A549 (cell line): Measurements from ENCODE around the gene FRS2. TPM values are rescaled to one million over a fixed set of nuclear protein-coding genes. Genes with fewer than 3 reads are reported as not detected.

Experiments
- ATAC-seq, 2 experiments: fragments of 200-7000 bp in 1 of 2; fragments of >200 bp in 1 of 2; cut with Nextera tagmentation in 1 of 2; cut with Tn5 transposase in 1 of 2; 3 replicates each; pipeline versions ENCODE4 v1.8.0 to v1.9.1; 2018 to 2020; ENCODE audit warnings: mild to moderate bottlenecking in 1 of 2, moderate library complexity in 1 of 2
- CTCF ChIA-PET: fragments of 300-600 bp; sonication (Branson Sonifier 250); formaldehyde crosslinking; extraction: SDS; loops from one replicate; lab custom pipeline; 2021; ENCODE audit warnings: antibody characterized with exemption, inconsistent platforms; lab: Yijun Ruan, JAX
- POLR2A ChIA-PET: fragments of 350-600 bp; formaldehyde crosslinking; extraction: SDS; loops from one replicate; lab custom pipeline; 2021; ENCODE audit warnings: antibody characterized with exemption, inconsistent platforms; lab: Yijun Ruan, JAX
- DNase-seq, 2 experiments: peaks; one replicate each; pipeline versions ENCODE4 v3.0.0 to v3.0.0-alpha.2; 2011 to 2016; ENCODE audit warnings: low read depth in 1 of 2, low spot score in 1 of 2
- FAIRE-seq: peaks from 2 replicates; lab custom pipeline; 2011; peaks lifted over from hg19 to GRCh38; lab: Jason Lieb, UNC
- H3K27ac ChIP-seq, 2 experiments: fragments of >200 bp; sonication (Bioruptor Twin); formaldehyde crosslinking; 3 replicates each; pipeline ENCODE4 v1.5.1; 2016 to 2017
- H3K4me1 ChIP-seq: fragments of >200 bp; sonication (Bioruptor Twin); formaldehyde crosslinking; 3 replicates; pipeline ENCODE4 v1.6.1; 2016
- H3K4me2 ChIP-seq: fragments of >200 bp; sonication (Bioruptor Twin); formaldehyde crosslinking; 3 replicates; pipeline ENCODE4 v1.6.1; 2016
- H3K4me3 ChIP-seq: fragments of >200 bp; sonication (Bioruptor Twin); formaldehyde crosslinking; 3 replicates; pipeline ENCODE4 v1.5.1; 2016
- H3K9me3 ChIP-seq: fragments of >200 bp; sonication (Bioruptor Twin); formaldehyde crosslinking; 3 replicates; pipeline ENCODE4 v1.6.1; 2016
- BHLHE40 ChIP-seq: IDR thresholded peaks from 2 replicates; pipeline ENCODE4 v1.6.1; 2012; ENCODE audit warnings: low read depth, low read length, inconsistent platforms
- CBX2 ChIP-seq: fragments of 200-600 bp; sonication (generic); IDR thresholded peaks from 2 replicates; pipeline ENCODE4 v1.6.1; 2016; ENCODE audit warnings: low read depth, mild to moderate bottlenecking, borderline replicate concordance
- CHD2 ChIP-seq: fragments of 150-350 bp; IDR thresholded peaks from 2 replicates; pipeline ENCODE4 v1.6.1; 2014; ENCODE audit warnings: low read length; ENCODE audit not compliant: partially characterized antibody
- CHD4 ChIP-seq: fragments of 200-600 bp; sonication (generic); IDR thresholded peaks from 2 replicates; pipeline ENCODE4 v1.6.1; 2016; ENCODE audit warnings: antibody characterized with exemption, mild to moderate bottlenecking, borderline replicate concordance
- FOSL2 ChIP-seq, 2 experiments: fragments of 450-650 bp in 1 of 2; fragments of >200 bp in 1 of 2; sonication (Bioruptor Twin) in 1 of 2; formaldehyde crosslinking; IDR thresholded peaks; 2 replicates each; pipeline versions ENCODE4 v1.5.0 to v1.6.1; 2016 to 2020; ENCODE audit warnings: mild to moderate bottlenecking in 1 of 2, moderate library complexity in 1 of 2
- HOXB5 ChIP-seq: fragments of 250-450 bp; sonication (Bioruptor Pico); IDR thresholded peaks from 2 replicates; pipeline ENCODE4 v1.5.0; 2020; ENCODE audit warnings: mild to moderate bottlenecking, moderate library complexity
- JUNB ChIP-seq: fragments of >200 bp; sonication (Bioruptor Twin); formaldehyde crosslinking; IDR thresholded peaks from 2 replicates; pipeline ENCODE4 v1.6.1; 2016
- KDM1A ChIP-seq: fragments of 200-600 bp; sonication (generic); IDR thresholded peaks from 2 replicates; pipeline ENCODE4 v1.6.1; 2016; ENCODE audit warnings: low read depth, mild to moderate bottlenecking
- MAZ ChIP-seq: fragments of 150-350 bp; IDR thresholded peaks from 2 replicates; pipeline ENCODE4 v1.6.1; 2014; ENCODE audit warnings: antibody characterized with exemption, low read depth, low read length, borderline replicate concordance
- MYC ChIP-seq: IDR thresholded peaks from 2 replicates; pipeline ENCODE4 v1.6.1; 2012; ENCODE audit warnings: mild to moderate bottlenecking, inconsistent platforms, low read length, improper control_type of control experiment, borderline replicate concordance
- NFE2L2 ChIP-seq: fragments of 150-350 bp; conservative IDR thresholded peaks from 2 replicates; pipeline ENCODE4 v1.6.1; 2014; ENCODE audit warnings: low read length
- NR3C1 ChIP-seq: fragments of >200 bp; sonication (Bioruptor Twin); formaldehyde crosslinking; IDR thresholded peaks from 3 replicates; pipeline ENCODE4 v1.6.1; 2017
- POLR2A ChIP-seq: IDR thresholded peaks from 2 replicates; pipeline ENCODE4 v1.6.1; 2012; ENCODE audit warnings: mild to moderate bottlenecking, low read length
- POLR2AphosphoS2 ChIP-seq: conservative IDR thresholded peaks from 2 replicates; pipeline ENCODE4 v1.6.1; 2012; ENCODE audit warnings: low read length, improper control_type of control experiment, inconsistent platforms
- RAD21 ChIP-seq, 2 experiments: fragments of >200 bp in 1 of 2; sonication (Bioruptor Twin) in 1 of 2; formaldehyde crosslinking in 1 of 2; IDR thresholded peaks in 1 of 2; conservative IDR thresholded peaks in 1 of 2; 2 replicates in 1 of 2; 3 replicates in 1 of 2; pipeline ENCODE4 v1.6.1; 2012 to 2018; ENCODE audit warnings: inconsistent platforms in 1 of 2
- RNF2 ChIP-seq: fragments of 200-600 bp; sonication (generic); IDR thresholded peaks from 2 replicates; pipeline ENCODE4 v1.6.1; 2016; ENCODE audit warnings: low read depth, mild to moderate bottlenecking, antibody characterized with exemption, moderate library complexity, borderline replicate concordance
- SREBF2 ChIP-seq: fragments of 450-650 bp; IDR thresholded peaks from 2 replicates; pipeline ENCODE4 v1.6.1; 2014; ENCODE audit warnings: mild to moderate bottlenecking, moderate library complexity
- ZFP36 ChIP-seq: fragments of 450-650 bp; IDR thresholded peaks from 2 replicates; pipeline ENCODE4 v1.6.1; 2014; ENCODE audit warnings: borderline replicate concordance; ENCODE audit not compliant: partially characterized antibody
- WGBS: methylation state at CpG from one replicate; pipeline ENCODE4 v1.1.6; 2017; ENCODE audit errors: missing lambda C conversion rate; 5-methylcytosine and 5-hydroxymethylcytosine counted together
- polyA plus RNA-seq, 4 experiments: library from polyadenylated mRNA; depleted of rRNA in 3 of 4; stranded (reverse); fragments of >200 nt; fragmentation: RNase III in 1 of 4; extraction: RNeasy Plus Mini Kit Qiagen cat#74134 plus additional on column Dnase treatment in 1 of 4; gene quantifications; 2 replicates in 3 of 4; 3 replicates in 1 of 4; pipeline ENCODE4 v1.2.3, GENCODE V29; 2011 to 2017
- TF ChIP-seq, protein P1 (sequence below): fragments of 250-450 bp; sonication (Bioruptor Pico); IDR thresholded peaks from 2 replicates; pipeline ENCODE4 v1.5.0; 2020; ENCODE audit warnings: low read depth, mild to moderate bottlenecking, moderate library complexity
- TF ChIP-seq, protein P2 (sequence below): fragments of >200 bp; sonication (Bioruptor Twin); formaldehyde crosslinking; IDR thresholded peaks from 3 replicates; pipeline ENCODE4 v1.5.1; 2016

The FRS2 gene
- polyA plus RNA-seq, 2 of the 4 experiments (the other 2 are of a cell fraction) = 14.9 to 28.6 TPM

DNA sequence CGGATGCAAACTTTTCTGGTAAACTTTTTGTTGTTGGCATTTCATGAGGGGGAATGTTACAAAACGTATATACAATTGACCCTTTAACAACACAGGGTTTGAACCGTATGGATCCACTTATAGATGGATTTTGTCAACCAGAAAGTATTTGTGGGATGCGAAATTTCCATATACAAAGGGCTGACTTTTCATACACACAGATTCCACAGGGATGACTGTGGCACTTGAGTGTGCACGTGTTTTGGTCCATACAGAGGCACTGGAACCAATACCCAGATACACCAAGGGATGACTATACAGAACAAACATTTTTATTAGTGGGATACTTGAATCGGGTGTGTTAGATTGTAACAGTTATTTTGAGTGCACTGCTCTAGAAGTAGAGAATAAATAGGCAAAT lies 85.3 kb downstream of the FRS2 start:
- H3K4me1 ChIP-seq = peaks cover 42% of the 10 kb centered on the region
- no peak for FAIRE-seq
- ChIA-PET POLR2A (no interaction called here), CTCF (interaction anchor here (1.0 to 6.1 kb wide), 5 partner anchors 8 to 85 kb away, joined by 3 to 26 read pairs (median 7); partner anchors contain the start of gene FRS2)
- peak; percentile 77 to 86; a peak in 5 of 6 replicates for ATAC-seq
- H3K4me3 ChIP-seq = no peak overlapping the region
- H3K9me3 ChIP-seq = no peaks in the 10 kb centered on the region
- 30% methylated on average over 6 of the region's 6 CpGs for WGBS
- peak overlapping the region; percentile 46 for H3K4me2 ChIP-seq
- peak overlapping the region; percentile 2 to 3; a peak in 1 of 6 replicates for H3K27ac ChIP-seq
- peak; percentile 51 for DNase-seq
- TF ChIP-seq KDM1A (no peak), FOSL2 (IDR thresholded peaks at IDR 0.05) (no peak), FOSL2 (CRISPR knock-in tag; IDR thresholded peaks at IDR 0.05) (peak; percentile 64), BHLHE40 (peak; percentile 62; the same call in 1 of the 2 replicates), RAD21 (conservative IDR thresholded peaks at IDR 0.05 in 1 of 2, IDR thresholded peaks at IDR 0.05 in 1 of 2) (no peak)

DNA sequence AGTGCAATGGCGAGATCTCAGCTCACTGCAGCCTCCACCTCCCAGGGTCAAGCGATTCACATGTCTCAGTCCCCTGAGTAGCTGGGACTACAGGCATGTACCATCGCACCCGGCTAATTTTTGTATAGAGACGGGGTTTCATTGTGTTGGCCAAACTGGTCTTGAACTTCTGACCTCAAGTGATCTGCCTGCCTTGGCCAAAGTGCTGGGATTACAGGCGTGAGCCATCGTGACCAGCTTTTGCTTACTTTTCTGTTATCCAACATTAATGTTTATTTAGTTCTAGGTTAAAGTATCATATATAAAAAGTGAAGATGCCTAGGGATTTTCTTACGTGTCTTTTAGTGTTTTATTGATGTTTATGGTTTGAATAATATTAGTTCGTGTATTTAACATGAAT lies 86.2 kb downstream of the FRS2 start:
- Histone ChIP-seq H3K4me3 (no peak overlapping the region), H3K4me1 (peaks cover 42% of the 10 kb centered on the region), H3K27ac (peak overlapping the region in 1 of 2 experiments; percentile 43; a peak in 1 of 6 replicates), H3K4me2 (peak overlapping the region; percentile 46), H3K9me3 (no peaks in the 10 kb centered on the region)
- ChIA-PET POLR2A (no interaction called here), CTCF (interaction anchor here (1.8 to 6.1 kb wide), 3 partner anchors 9 to 86 kb away, joined by 7 to 26 read pairs (median 9); partner anchors contain the start of gene FRS2)
- 67% methylated on average over 9 of the region's 9 CpGs for WGBS
- DNase-seq (no peak), ATAC-seq (no peak), FAIRE-seq (peak; percentile 7)
- TF ChIP-seq MYC (no peak), MAZ (no peak)

DNA sequence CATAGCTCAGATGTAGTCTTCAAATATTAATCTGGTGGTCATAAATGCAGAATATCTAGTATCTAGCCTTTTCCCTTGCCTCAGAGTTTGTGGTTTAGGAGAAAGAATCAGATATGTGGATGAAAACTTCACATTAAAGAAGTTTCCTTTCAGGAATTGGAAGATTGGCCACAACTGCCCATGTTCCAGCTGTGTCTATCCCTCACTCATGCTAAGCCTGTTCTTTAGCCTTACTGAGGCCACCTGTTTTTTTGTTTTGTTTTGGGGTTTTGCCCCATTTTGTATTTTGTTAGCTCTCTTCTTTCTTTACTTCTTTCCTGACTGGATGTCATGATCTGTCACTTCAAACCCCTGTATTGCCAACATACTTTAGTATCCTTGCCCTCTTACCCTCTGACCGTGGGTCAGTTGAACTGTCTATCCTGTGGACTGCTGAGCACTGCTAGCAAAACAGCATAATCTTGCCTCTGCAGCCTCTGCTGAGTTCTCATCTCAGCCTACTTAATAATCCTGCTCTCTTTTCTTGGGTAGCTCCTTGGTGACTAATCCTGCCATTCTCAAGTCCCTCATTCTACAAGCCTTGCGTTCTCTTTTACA lies 93.1 kb downstream of the FRS2 start:
- ChIA-PET POLR2A (no interaction called here), CTCF (interaction anchor here (1.2 to 1.9 kb wide), 4 partner anchors 7 to 177 kb away, joined by 4 to 10 read pairs (median 6); no protein-coding TSS in a partner anchor)

More for the DNA sequence above, 93.1 kb downstream of the FRS2 start:
- 88% methylated on average over 2 of the region's 2 CpGs for WGBS
- FAIRE-seq = no peak
- no peak overlapping the region for H3K4me3 ChIP-seq
- no peak for DNase-seq
- no peak overlapping the region for H3K27ac ChIP-seq
- no peak for ATAC-seq
- H3K4me2 ChIP-seq = no peak overlapping the region
- peaks cover 7% of the 10 kb centered on the region; the same call in 1 of the 3 replicates for H3K4me1 ChIP-seq
- TF ChIP-seq CHD2 (no peak), SREBF2 (no peak), POLR2AphosphoS2 (no peak), KDM1A (no peak), NFE2L2 (no peak), NR3C1 (no peak), CBX2 (no peak), HOXB5 (CRISPR knock-in tag) (no peak), ZFP36 (no peak), RNF2 (no peak), POLR2A (no peak), JUNB (no peak), CHD4 (no peak)
- TF ChIP-seq, protein P1, sequence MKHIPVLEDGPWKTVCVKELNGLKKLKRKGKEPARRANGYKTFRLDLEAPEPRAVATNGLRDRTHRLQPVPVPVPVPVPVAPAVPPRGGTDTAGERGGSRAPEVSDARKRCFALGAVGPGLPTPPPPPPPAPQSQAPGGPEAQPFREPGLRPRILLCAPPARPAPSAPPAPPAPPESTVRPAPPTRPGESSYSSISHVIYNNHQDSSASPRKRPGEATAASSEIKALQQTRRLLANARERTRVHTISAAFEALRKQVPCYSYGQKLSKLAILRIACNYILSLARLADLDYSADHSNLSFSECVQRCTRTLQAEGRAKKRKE (CRISPR knock-in tag) = no peak
- TF ChIP-seq, protein P2, sequence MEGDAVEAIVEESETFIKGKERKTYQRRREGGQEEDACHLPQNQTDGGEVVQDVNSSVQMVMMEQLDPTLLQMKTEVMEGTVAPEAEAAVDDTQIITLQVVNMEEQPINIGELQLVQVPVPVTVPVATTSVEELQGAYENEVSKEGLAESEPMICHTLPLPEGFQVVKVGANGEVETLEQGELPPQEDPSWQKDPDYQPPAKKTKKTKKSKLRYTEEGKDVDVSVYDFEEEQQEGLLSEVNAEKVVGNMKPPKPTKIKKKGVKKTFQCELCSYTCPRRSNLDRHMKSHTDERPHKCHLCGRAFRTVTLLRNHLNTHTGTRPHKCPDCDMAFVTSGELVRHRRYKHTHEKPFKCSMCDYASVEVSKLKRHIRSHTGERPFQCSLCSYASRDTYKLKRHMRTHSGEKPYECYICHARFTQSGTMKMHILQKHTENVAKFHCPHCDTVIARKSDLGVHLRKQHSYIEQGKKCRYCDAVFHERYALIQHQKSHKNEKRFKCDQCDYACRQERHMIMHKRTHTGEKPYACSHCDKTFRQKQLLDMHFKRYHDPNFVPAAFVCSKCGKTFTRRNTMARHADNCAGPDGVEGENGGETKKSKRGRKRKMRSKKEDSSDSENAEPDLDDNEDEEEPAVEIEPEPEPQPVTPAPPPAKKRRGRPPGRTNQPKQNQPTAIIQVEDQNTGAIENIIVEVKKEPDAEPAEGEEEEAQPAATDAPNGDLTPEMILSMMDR = no peak
- H3K9me3 ChIP-seq = no peaks in the 10 kb centered on the region
